Hematopoietic multipotent progenitor cell treated with erythropoietin and hydrocortisone succinate and interleukin-3 and kit ligand, for 15 days (in vitro differentiated cells): ENCODE data around the gene RAB11B.
"Not testable (repeated sequence)": the region's sequence is repeated elsewhere in the genome, so short reads cannot be mapped to it uniquely, and the experiment has no call there.

ENCODE experiments used
- DNase-seq: peaks from one replicate; pipeline ENCODE4 v3.0.0-alpha.2; 2015; ENCODE audit warnings: low spot score

Gene RAB11B

GRCh38 chr19:8370176-8371010, 19.8 kb upstream of the RAB11B start:
- DNase-seq = no peak

DNA sequence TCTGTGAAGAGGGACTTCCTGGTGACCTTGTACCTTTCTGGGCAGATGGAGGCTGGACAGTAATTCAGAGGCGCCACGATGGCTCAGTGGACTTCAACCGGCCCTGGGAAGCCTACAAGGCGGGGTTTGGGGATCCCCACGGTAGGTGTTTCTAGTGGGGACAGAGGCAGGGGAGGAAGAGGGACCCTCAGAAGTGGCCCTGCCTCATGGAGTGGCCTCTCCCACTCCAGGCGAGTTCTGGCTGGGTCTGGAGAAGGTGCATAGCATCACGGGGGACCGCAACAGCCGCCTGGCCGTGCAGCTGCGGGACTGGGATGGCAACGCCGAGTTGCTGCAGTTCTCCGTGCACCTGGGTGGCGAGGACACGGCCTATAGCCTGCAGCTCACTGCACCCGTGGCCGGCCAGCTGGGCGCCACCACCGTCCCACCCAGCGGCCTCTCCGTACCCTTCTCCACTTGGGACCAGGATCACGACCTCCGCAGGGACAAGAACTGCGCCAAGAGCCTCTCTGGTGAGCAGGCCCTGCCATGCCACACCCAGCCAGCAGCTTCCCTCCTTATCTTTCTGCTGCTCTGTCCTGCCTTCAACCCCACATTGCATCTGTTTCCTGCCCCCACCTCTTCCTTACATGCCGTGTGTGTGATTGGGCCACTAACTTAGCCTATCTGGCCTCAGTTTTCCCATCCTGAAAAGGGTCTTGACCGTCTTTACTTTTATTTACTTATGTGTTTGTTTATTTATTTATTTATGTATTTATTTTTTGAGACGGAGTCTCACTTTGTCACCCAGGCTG, 19.0 kb upstream of the RAB11B start:
- peak; percentile 56 for DNase-seq

DNA sequence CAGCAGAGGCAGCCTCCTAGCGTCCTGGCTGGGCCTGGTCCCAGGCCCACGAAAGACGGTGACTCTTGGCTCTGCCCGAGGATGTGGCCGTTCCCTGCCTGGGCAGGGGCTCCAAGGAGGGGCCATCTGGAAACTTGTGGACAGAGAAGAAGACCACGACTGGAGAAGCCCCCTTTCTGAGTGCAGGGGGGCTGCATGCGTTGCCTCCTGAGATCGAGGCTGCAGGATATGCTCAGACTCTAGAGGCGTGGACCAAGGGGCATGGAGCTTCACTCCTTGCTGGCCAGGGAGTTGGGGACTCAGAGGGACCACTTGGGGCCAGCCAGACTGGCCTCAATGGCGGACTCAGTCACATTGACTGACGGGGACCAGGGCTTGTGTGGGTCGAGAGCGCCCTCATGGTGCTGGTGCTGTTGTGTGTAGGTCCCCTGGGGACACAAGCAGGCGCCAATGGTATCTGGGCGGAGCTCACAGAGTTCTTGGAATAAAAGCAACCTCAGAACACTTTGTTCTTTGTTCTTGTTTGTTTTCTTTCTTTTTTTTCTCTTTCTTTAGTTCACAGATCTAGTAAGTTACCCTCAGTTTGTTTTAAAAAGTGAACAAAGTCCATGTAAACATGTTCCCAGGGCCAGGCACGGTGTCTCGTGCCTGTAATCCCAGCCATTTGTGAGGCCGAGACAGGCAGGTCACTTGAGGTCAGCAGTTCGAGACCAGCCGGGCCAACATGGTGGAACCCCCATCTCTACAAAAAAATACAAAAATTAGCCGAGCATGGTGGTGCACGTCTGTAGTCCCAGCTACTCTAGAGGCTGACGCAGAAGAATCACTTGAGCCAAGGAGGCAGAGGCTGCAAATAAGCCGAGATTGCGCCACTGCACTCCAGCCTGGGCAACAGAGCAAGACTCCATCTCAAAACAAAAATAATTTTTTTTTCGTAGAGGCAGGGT, 16.0 kb upstream of the RAB11B start:
- DNase-seq = no peak

DNA sequence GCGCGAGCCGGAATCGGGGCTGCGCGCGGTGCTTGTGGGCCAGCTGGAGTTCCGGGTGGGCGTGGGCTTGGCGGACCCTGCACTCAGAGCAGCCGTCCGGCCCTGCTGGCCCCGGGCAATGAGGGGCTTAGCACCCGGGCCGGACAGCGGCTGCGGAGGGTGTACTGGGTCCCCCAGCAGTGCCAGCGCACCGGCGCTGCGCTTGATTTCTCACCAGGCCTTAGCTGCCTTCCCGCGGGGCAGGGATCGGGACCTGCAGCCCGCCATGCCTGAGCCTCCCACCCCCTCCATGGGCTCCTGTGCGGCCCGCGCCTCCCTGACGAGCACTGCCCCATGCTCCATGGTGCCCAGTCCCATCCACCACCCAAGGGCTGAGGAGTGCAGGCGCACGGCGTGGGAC, 14.4 kb upstream of the RAB11B start:
- DNase-seq = not testable (repeated sequence)

- not testable (repeated sequence) for DNase-seq
These were observed 13.7 kb upstream of the RAB11B start for GRCh38 chr19:8376373-8376974.

GRCh38 chr19:8377598-8377997, 12.6 kb upstream of the RAB11B start:
- no peak for DNase-seq

GRCh38 chr19:8379156-8379891, 10.8 kb upstream of the RAB11B start:
- DNase-seq = not testable (repeated sequence)

- not testable (repeated sequence) for DNase-seq
These were observed 5.6 kb upstream of the RAB11B start for GRCh38 chr19:8384569-8384968.

DNA sequence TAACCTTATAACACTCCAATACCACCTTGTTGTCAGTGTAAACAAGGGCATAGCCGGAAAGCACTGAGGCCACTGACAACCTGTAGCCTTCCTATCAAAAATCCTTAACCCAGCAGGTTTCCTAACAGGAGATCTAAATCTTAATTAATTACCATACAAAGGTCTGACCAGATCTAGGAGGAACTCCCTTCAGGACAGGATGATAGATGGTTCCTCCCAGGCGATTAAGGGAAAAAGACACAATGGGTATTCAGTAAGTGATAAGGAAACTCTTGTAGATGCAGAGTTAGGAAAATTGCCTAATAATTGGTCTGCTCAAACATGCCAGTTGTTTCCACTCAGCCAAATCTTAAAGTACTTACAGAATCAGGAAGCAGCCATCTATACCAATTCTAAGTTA, 5.1 kb upstream of the RAB11B start:
- DNase-seq = not testable (repeated sequence)

DNA sequence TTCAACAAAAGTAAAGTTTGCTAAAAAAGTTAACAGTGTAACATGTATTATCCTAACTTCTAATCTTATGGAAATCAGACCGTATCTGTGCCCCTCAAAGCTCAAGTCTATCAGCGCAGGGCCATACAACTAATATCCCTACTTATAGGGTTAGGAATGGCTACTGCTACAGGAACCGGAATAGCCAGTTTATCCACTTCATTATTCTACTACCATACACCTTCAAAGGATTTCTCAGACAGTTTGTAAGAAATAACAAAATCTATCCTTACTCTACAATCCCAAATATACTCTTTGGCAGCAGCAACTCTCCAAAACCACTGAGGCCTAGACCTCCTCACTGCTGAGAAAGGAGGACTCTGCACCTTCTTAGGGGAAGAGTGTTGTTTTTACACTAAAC, 4.6 kb upstream of the RAB11B start:
- not testable (repeated sequence) for DNase-seq

- DNase-seq = not testable (repeated sequence)
These were observed 3.7 kb upstream of the RAB11B start for GRCh38 chr19:8386419-8386818.

DNA sequence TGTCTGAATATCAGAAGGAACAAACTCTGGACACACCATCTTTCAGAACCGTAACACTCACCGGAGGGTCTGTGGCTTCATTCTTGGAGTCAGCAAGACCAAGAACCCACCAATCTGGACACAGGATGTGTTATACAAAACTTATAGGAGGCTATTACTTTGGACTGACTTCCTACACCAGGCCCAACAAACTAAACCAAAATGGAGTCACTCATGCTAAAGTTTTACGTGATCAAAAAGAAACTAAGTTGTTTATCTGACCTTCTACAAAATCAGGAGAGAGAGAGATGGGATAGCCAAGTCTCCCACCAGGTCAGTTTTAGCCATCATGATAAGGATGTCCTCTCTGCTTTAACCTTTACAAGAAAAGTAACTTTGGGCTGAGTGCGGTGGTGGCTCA, 3.2 kb upstream of the RAB11B start:
- no peak for DNase-seq

GRCh38 chr19:8387688-8388611, 2.2 kb upstream of the RAB11B start:
- no peak for DNase-seq

GRCh38 chr19:8388612-8388958, 1.6 kb upstream of the RAB11B start:
- no peak for DNase-seq

DNA sequence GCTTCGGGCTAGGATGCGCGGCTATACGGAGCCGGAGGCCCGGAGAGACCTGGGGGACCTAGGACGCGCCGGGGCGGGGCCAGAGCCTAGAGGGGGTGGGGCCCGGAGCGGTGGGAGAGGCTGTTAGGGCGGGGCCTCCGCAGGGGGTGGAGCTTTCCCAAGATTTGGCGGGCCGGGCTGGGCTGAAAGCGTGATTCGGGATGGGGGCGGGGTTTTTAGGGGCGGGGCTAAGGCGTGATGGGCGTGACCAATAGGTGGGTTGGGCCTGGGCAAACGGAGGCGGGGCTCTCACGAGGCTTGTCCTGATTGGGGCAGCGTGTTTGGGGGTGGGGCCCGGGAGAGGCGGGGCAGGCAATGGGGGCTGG, 439 bp downstream of the RAB11B start:
- DNase-seq = peak; percentile 96

DNA sequence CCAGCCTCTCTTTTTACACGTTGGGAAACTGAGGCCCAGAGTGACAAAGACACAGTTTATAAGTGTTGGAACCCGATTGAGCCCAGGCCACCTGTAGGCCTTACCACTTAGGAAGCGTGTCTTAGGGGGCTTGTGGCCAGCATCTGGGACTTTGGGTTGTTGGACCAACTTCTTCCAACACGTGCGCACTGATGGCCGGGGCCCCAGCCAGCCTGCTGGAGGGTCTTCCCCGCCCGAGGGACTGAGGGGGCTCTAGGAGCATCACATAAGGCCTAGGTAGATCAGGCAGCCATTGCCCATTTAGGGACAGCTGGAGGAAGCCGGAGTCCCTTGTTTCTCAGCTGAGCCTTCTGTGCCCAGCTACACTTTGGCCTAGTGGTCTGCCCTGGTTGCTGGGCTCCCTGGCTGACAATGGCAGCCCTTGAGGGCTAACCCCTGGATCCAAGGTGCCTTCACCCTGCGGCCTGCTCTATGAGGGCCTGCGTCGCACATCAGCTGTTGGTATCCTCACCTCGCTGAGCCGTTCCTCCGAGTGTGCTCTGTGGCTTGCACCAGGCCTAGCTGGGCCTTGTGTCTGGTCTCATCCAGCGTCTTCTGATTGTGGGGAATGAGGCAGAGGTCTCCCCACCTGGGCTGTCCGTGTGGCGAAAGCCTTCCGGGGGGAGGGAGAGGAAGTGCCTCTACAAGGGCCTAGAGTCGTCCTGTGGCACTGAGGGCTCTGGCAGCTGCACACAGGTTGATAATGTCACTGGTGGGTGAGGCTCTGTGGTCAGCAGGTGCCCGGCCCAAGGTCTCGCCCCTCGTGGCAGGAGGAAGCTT, 1.2 kb downstream of the RAB11B start:
- no peak for DNase-seq

GRCh38 chr19:8392017-8392591, 1.9 kb downstream of the RAB11B start:
- no peak for DNase-seq

DNA sequence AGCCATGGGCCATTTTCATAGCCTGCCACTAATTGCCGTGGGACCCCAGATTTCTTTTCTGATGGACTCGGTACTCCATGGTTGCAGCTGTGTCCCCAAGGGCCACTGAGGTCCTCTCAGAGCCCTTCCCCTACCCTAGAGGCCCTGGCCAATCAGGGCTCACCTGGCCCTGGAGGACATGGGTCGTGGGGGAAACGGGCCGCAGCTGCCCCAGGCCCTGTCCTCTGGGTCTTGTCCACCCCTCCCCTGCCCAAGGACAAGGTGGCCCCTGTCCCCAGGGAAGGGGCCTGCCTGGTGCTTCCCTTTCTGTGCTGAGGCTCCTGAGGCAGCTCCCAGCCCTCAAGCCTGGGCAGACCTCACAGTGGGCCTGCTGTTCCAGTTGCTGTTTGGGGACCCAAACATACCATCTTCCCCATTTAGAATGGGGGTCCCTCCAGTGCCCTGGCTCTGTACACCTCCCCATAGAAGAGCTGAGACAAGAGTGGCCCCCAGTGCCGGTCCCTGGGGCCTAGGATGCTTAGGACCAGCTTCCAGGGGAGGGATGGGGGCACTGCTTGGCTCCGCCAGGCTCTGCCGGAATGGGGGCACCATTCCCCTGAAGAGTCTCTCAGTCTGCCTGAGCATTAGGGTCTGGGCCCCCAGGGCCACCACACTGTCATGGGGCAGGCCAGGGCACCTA, 3.2 kb downstream of the RAB11B start:
- no peak for DNase-seq
